Gastrocnemius medialis (tissue), 4 donors: ENCODE measurements around the gene PRKG1. TPM values are rescaled to one million over a fixed set of nuclear protein-coding genes. Genes with fewer than 3 reads are reported as not detected.

Experiments
- ATAC-seq, 2 donors: fragments of 150-250 bp; one replicate each; pipeline ENCODE4 v1.9.1; 2016
- DNase-seq, 2 donors: peaks; one replicate each; pipeline ENCODE4 v3.0.0-alpha.2; 2019
- H3K27ac ChIP-seq, 4 donors: fragments of 200-600 bp; sonication (generic); 1 replicate in 1 of 4; 2 replicates in 3 of 4; pipeline ENCODE4 v1.5.1; 2016 to 2018; ENCODE audit warnings: mild to moderate bottlenecking in 2 of 4, moderate library complexity in 1 of 4
- H3K27me3 ChIP-seq, 3 donors: fragments of 200-600 bp; sonication (generic) in 2 of 3; 1 replicate in 1 of 3; 2 replicates in 2 of 3; pipeline versions ENCODE4 v1.5.1 to v1.6.0; 2016 to 2019; ENCODE audit warnings: mild to moderate bottlenecking in 1 of 3, moderate library complexity in 1 of 3
- H3K36me3 ChIP-seq, 2 donors: fragments of 200-600 bp; sonication (generic) in 1 of 2; one replicate each; pipeline ENCODE4 v1.5.1; 2017 to 2018
- H3K4me1 ChIP-seq, 2 donors: fragments of 200-600 bp; sonication (generic) in 1 of 2; one replicate each; pipeline ENCODE4 v1.5.1; 2016 to 2017; ENCODE audit warnings: mild to moderate bottlenecking in 2 of 2
- H3K4me3 ChIP-seq, 4 donors: fragments of 200-600 bp; sonication (generic) in 3 of 4; 1 replicate in 1 of 4; 2 replicates in 3 of 4; pipeline ENCODE4 v1.5.1; 2016 to 2019; ENCODE audit warnings: mild to moderate bottlenecking in 2 of 4
- H3K9me3 ChIP-seq, 3 donors: fragments of 200-600 bp; sonication (generic) in 2 of 3; 1 replicate in 1 of 3; 2 replicates in 2 of 3; pipeline ENCODE4 v1.5.1; 2016 to 2019
- POLR2A ChIP-seq, 2 donors: fragments of 450-650 bp; IDR thresholded peaks; one replicate each; pipeline ENCODE4 v1.6.1; 2017; ENCODE audit warnings: antibody characterized with exemption in 2 of 2, mild to moderate bottlenecking in 2 of 2, moderate library complexity in 2 of 2
- in situ Hi-C, 4 donors: fragments of 200-750 bp; cut with MboI; loops; one replicate each; pipeline versions ENCODE4 v1.15.0 to v1.8.0; 2017; ENCODE audit warnings: low sequenced_read_pairs in 4 of 4
- intact Hi-C: fragments of 100-400 bp; cut with DNase I; formaldehyde crosslinking; loops from one replicate; pipeline ENCODE4 v1.15.1; 2023; ENCODE audit warnings: low total_unique reads
- total RNA-seq, 4 donors: library from RNA; depleted of rRNA; stranded (reverse); fragments of >200 nt; gene quantifications; one replicate each; pipeline versions ENCODE4 v1.1.0 to v1.2.3, GENCODE V29; 2016
- TF ChIP-seq, protein P1 (sequence below), 5 experiments: fragments of 450-650 bp in 3 of 5; fragments of 200-600 bp in 2 of 5; sonication (generic) in 2 of 5; IDR thresholded peaks in 4 of 5; conservative IDR thresholded peaks in 1 of 5; 1 replicate in 4 of 5; 2 replicates in 1 of 5; pipeline ENCODE4 v1.5.1; 2016 to 2019; ENCODE audit warnings: antibody characterized with exemption in 5 of 5, mild to moderate bottlenecking in 3 of 5, moderate library complexity in 3 of 5

The PRKG1 gene
- total RNA-seq, 4 donors from 2014 or later, result 10.4 to 39.4 (median 25.1) TPM

DNA sequence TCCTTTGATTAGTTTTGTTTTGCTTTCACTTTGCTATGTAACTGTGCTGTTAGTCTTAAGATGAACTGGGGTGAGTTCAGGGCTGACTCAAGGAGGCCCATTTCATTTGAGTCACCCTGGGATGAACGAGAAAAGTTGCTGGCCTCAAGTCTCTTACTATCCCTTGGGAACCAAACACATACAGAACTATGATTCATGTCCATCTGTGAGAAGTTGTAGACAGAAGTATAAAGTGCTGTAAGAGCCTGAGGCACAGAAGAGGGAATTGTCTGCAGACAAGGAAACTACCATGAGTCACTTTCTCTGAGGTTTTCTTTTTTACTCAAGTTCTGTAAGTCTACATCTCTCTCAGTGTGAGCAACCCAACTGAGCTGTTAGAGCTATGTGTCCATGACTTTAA lies 805.0 kb downstream of the PRKG1 start:
- no peaks in the 10 kb centered on the region for H3K36me3 ChIP-seq
- DNase-seq, result peak in 1 of 2 donors; percentile 31
- peaks cover 4 to 14% of the 10 kb centered on the region in 2 donors for H3K4me1 ChIP-seq
- no peaks in the 10 kb centered on the region for H3K27me3 ChIP-seq
- TF ChIP-seq, protein P1, sequence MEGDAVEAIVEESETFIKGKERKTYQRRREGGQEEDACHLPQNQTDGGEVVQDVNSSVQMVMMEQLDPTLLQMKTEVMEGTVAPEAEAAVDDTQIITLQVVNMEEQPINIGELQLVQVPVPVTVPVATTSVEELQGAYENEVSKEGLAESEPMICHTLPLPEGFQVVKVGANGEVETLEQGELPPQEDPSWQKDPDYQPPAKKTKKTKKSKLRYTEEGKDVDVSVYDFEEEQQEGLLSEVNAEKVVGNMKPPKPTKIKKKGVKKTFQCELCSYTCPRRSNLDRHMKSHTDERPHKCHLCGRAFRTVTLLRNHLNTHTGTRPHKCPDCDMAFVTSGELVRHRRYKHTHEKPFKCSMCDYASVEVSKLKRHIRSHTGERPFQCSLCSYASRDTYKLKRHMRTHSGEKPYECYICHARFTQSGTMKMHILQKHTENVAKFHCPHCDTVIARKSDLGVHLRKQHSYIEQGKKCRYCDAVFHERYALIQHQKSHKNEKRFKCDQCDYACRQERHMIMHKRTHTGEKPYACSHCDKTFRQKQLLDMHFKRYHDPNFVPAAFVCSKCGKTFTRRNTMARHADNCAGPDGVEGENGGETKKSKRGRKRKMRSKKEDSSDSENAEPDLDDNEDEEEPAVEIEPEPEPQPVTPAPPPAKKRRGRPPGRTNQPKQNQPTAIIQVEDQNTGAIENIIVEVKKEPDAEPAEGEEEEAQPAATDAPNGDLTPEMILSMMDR (IDR thresholded peaks at IDR 0.05 in 4 of 5, conservative IDR thresholded peaks at IDR 0.05 in 1 of 5), result no peak
- TF ChIP-seq POLR2A (IDR thresholded peaks at IDR 0.05), result no peak
- no peaks in the 10 kb centered on the region for H3K9me3 ChIP-seq
- intact Hi-C loops, result no loop called here
- in situ Hi-C loops, result no loop called here
- H3K4me3 ChIP-seq, result no peak overlapping the region
- peak overlapping the region in 3 of 4 donors; percentile 33 to 52 (median 49) for H3K27ac ChIP-seq
- peak; percentile 72 to 80 for ATAC-seq

DNA sequence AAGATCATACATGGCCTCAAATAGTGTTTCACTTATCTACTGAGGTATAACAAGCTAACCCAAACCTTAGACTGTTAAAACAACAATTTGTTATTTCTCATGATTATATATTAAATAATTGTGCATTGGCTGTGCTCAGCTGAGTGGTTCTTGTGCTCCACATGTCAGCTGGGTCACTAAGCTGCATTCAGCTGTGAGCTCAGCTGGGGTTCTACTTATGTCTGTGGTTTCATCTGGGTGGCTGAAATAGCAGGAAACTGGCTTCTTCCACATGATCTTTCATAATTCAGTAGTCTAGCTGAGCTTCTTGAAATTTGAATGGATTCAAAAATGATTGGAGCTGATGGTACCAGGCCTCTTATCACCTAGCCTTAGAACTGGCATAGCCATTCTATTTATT lies 806.9 kb downstream of the PRKG1 start:
- Histone ChIP-seq H3K4me1 (peaks cover 4% of the 10 kb centered on the region in 2 donors), H3K36me3 (no peaks in the 10 kb centered on the region), H3K4me3 (no peak overlapping the region), H3K27me3 (no peaks in the 10 kb centered on the region), H3K9me3 (no peaks in the 10 kb centered on the region), H3K27ac (no peak overlapping the region)
- no peak for DNase-seq
- intact Hi-C loops (no loop called here), in situ Hi-C loops (no loop called here)
- TF ChIP-seq, protein P1 (IDR thresholded peaks at IDR 0.05 in 4 of 5, conservative IDR thresholded peaks at IDR 0.05 in 1 of 5), result no peak
- no peak for TF ChIP-seq POLR2A (IDR thresholded peaks at IDR 0.05)
- ATAC-seq, result no peak

DNA sequence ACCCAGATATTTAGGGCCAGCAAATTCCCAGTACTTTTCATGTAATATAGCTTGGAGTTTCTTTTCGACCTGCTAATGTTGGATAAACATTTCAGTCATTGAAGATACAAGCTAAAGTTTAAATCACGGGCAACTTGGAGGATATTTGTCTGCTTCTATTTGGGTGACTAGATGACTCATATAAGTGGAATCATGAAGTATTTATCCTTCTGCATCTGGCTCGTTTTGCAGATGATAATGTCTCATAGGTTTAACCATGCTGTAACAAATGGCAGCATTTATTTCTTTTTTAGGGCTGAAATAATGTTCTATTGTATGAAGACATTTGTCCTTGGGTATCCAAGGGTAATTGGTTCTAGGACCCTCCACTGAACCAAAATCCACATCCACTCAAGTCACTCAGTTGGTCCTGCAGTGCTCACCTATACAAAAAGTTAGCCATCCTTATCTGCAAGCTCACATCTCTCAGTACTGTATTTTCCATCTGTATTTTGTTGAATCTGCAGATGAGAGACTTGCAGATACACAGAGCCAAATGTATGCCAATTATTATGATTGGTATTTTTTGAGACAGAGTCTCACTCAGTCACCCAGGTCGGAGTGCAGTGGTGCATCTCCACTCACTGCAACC lies 812.3 kb downstream of the PRKG1 start:
- Histone ChIP-seq H3K4me3 (no peak overlapping the region), H3K36me3 (no peaks in the 10 kb centered on the region), H3K27me3 (no peaks in the 10 kb centered on the region), H3K27ac (no peak overlapping the region), H3K4me1 (no peaks in the 10 kb centered on the region), H3K9me3 (no peaks in the 10 kb centered on the region)
- in situ Hi-C loops, result no loop called here
- TF ChIP-seq, protein P1 (IDR thresholded peaks at IDR 0.05 in 4 of 5, conservative IDR thresholded peaks at IDR 0.05 in 1 of 5), result no peak
- no peak for TF ChIP-seq POLR2A (IDR thresholded peaks at IDR 0.05)
- intact Hi-C loops, result no loop called here
- DNase-seq, result no peak
- no peak for ATAC-seq

DNA sequence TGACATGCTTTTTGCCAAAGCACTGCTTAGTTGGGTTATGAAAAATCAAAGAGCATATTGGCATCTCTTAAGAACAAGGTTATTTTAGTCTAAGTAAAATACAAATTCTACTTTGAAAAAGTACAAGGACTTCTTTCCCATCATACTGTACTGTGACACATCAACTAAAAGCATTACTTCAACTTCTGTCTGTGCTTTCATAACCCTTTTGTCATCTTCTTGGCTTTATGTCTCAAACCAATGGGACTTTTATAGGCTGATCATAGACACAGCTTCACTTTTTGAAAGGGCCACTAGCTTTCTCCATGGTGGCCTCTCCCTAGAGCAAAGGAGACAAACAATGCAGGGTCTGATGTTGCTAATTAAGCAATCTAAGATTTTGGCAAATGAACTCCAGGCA lies 814.0 kb downstream of the PRKG1 start:
- no peak for ATAC-seq
- Histone ChIP-seq H3K27ac (no peak overlapping the region), H3K27me3 (no peaks in the 10 kb centered on the region), H3K4me3 (no peak overlapping the region), H3K9me3 (no peaks in the 10 kb centered on the region), H3K36me3 (no peaks in the 10 kb centered on the region), H3K4me1 (no peaks in the 10 kb centered on the region)
- TF ChIP-seq POLR2A (IDR thresholded peaks at IDR 0.05), result no peak
- TF ChIP-seq, protein P1 (IDR thresholded peaks at IDR 0.05 in 4 of 5, conservative IDR thresholded peaks at IDR 0.05 in 1 of 5), result no peak
- in situ Hi-C loops, result no loop called here
- DNase-seq, result no peak
- intact Hi-C loops, result no loop called here

DNA sequence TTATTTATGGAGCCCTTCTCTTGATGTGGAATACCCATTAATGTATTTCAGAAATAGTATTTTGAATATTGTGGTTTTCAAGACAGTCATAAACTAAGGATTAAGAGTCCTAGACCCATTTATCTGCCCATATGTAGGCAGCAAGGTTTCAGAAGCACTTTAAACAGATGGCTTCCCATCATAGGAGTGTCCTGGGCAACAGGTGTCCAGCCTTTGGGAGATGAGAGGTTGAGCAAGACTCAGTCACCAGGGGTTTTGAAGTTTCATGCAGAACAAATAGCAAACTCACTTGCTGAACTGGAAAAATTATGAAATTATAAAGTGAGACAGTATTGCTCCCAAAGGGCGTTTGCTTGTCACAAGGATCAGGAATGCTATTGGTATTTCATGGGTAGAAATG lies 818.0 kb downstream of the PRKG1 start:
- Histone ChIP-seq H3K4me3 (no peak overlapping the region), H3K27me3 (no peaks in the 10 kb centered on the region), H3K4me1 (peaks cover 0 to 3% of the 10 kb centered on the region in 2 donors), H3K36me3 (no peaks in the 10 kb centered on the region), H3K9me3 (no peaks in the 10 kb centered on the region), H3K27ac (no peak overlapping the region)
- DNase-seq (no peak), ATAC-seq (no peak)
- TF ChIP-seq, protein P1 (IDR thresholded peaks at IDR 0.05 in 4 of 5, conservative IDR thresholded peaks at IDR 0.05 in 1 of 5), result no peak
- TF ChIP-seq POLR2A (IDR thresholded peaks at IDR 0.05), result no peak
- intact Hi-C loops (no loop called here), in situ Hi-C loops (no loop called here)
